Fibroblast of pulmonary artery (primary cell): Measurements from ENCODE around the gene CRYBA4.

Experiments
- DNase-seq: peaks from one replicate; pipeline ENCODE4 v3.0.0-alpha.2; 2010; ENCODE audit warnings: low read depth
- H3K4me3 ChIP-seq: replicated peaks from 2 replicates; pipeline ENCODE4 v1.5.1; 2011; ENCODE audit warnings: low read depth, mild to moderate bottlenecking, control low read depth, low read length, moderate library complexity
- CTCF ChIP-seq: IDR thresholded peaks from 2 replicates; pipeline ENCODE4 v1.5.1; 2011; ENCODE audit warnings: mild to moderate bottlenecking, control low read depth, low read length, inconsistent platforms; ENCODE audit errors: missing control alignments

Gene CRYBA4

GRCh38 chr22:26648528-26649388, 27.0 kb downstream of the CRYBA4 start:
- DNase-seq, result no peak
- no peak overlapping the region for H3K4me3 ChIP-seq
- TF ChIP-seq CTCF, result no peak

- no peak for TF ChIP-seq CTCF
- no peak overlapping the region for H3K4me3 ChIP-seq
- no peak for DNase-seq
Measured at GRCh38 chr22:26650722-26651421, 29.1 kb downstream of the CRYBA4 start.

- no peak overlapping the region for H3K4me3 ChIP-seq
- TF ChIP-seq CTCF, result no peak
- no peak for DNase-seq
Measured at GRCh38 chr22:26651815-26652214, 30.1 kb downstream of the CRYBA4 start.

GRCh38 chr22:26656891-26657851, 35.4 kb downstream of the CRYBA4 start, which contains the start of gene MIAT:
Gene MIAT, plus strand, starts transcription at chr22:26657588.
- no peak for DNase-seq
- no peak for TF ChIP-seq CTCF
- H3K4me3 ChIP-seq, result peak within 1 kb of the TSS; percentile 37

GRCh38 chr22:26658161-26658560, 36.4 kb downstream of the CRYBA4 start:
- DNase-seq, result no peak
- H3K4me3 ChIP-seq, result peak overlapping the region; percentile 37
- no peak for TF ChIP-seq CTCF

- H3K4me3 ChIP-seq, result peak overlapping the region; percentile 37
- no peak for TF ChIP-seq CTCF
- DNase-seq, result peak; percentile 84
Measured at GRCh38 chr22:26658671-26659478, 37.1 kb downstream of the CRYBA4 start.
